Endothelial cell of umbilical vein (primary cell): Measurements from ENCODE around the gene LYSMD2. TPM values are rescaled to one million over a fixed set of nuclear protein-coding genes. Genes with fewer than 3 reads are reported as not detected.

ENCODE experiments used
- BruUV-seq: library from RNA; stranded (reverse); fragments of 400-500 nt; replicated peaks from 2 replicates; lab custom pipeline; 2021; lab: Mats Ljungman, UMichigan
- CTCF ChIA-PET: fragments of 300-600, 350-600 bp; sonication (Branson Sonifier 250); formaldehyde crosslinking; loops from one replicate; lab custom pipeline; 2021; ENCODE audit warnings: antibody characterized with exemption, inconsistent platforms; lab: Charles Lee
- POLR2A ChIA-PET: fragments of 300-600, 350-600 bp; sonication (Branson Sonifier 250); formaldehyde crosslinking; loops from one replicate; lab custom pipeline; 2021; ENCODE audit warnings: antibody characterized with exemption, inconsistent platforms; lab: Charles Lee
- DNase-seq: peaks from one replicate; pipeline ENCODE4 v3.0.0-alpha.2; 2011; ENCODE audit warnings: low read depth, low spot score
- FAIRE-seq: peaks from 2 replicates; lab custom pipeline; 2011; peaks lifted over from hg19 to GRCh38; lab: Jason Lieb, UNC
- H2AFZ ChIP-seq: 2 replicates; pipeline ENCODE4 v1.6.0; 2012; ENCODE audit warnings: low read depth, low read length, control low read depth, inconsistent platforms
- H3K27ac ChIP-seq: 2 replicates; pipeline ENCODE4 v1.5.1; 2011; ENCODE audit warnings: low read depth, mild to moderate bottlenecking, control low read depth, low read length, moderate library complexity; ENCODE audit not compliant: insufficient read depth
- H3K27me3 ChIP-seq, 2 experiments: 2 replicates each; pipeline versions ENCODE4 v1.6.0 to v1.6.1; 2011; ENCODE audit warnings: low read length in 2 of 2, mixed read lengths in 1 of 2; ENCODE audit not compliant: control insufficient read depth in 2 of 2, insufficient read depth in 2 of 2
- H3K36me3 ChIP-seq, 2 experiments: 2 replicates in 1 of 2; 3 replicates in 1 of 2; pipeline ENCODE4 v1.5.1; 2011; ENCODE audit warnings: low read length in 2 of 2, mild to moderate bottlenecking in 1 of 2, moderate library complexity in 1 of 2; ENCODE audit not compliant: control insufficient read depth in 2 of 2, insufficient read depth in 2 of 2; ENCODE audit errors: extremely low read depth in 1 of 2
- H3K4me1 ChIP-seq: 3 replicates; pipeline ENCODE4 v1.5.1; 2011; ENCODE audit warnings: mild to moderate bottlenecking, low read length; ENCODE audit not compliant: control insufficient read depth, insufficient read depth; ENCODE audit errors: extremely low read depth
- H3K4me2 ChIP-seq: 2 replicates; pipeline ENCODE4 v1.6.1; 2011; ENCODE audit warnings: low read length, control low read depth, mixed read lengths; ENCODE audit not compliant: insufficient read depth
- H3K4me3 ChIP-seq, 3 experiments: fragments of 200-600 bp in 1 of 3; sonication (generic), shearing (Covaris generic) in 1 of 3; replicated peaks in 1 of 3; 2 replicates each; pipeline ENCODE4 v1.5.1; 2011 to 2016; ENCODE audit warnings: control low read depth in 3 of 3, low read length in 3 of 3, mild to moderate bottlenecking in 2 of 3, inconsistent platforms in 1 of 3, low read depth in 1 of 3, moderate library complexity in 1 of 3; ENCODE audit not compliant: insufficient read depth in 1 of 3
- H3K79me2 ChIP-seq: 2 replicates; pipeline ENCODE4 v1.6.0; 2012; ENCODE audit warnings: low read length, inconsistent platforms; ENCODE audit not compliant: control insufficient read depth, insufficient read depth
- H3K9ac ChIP-seq: replicated peaks from 2 replicates; pipeline ENCODE3; 2011; ENCODE audit warnings: low read length, control low read depth; ENCODE audit not compliant: insufficient read depth; ENCODE audit errors: extremely low read depth
- H3K9me1 ChIP-seq: replicated peaks from 3 replicates; pipeline ENCODE4 v1.6.0; 2011; ENCODE audit warnings: mild to moderate bottlenecking, low read length; ENCODE audit not compliant: control insufficient read depth, insufficient read depth; ENCODE audit errors: extremely low read depth
- H3K9me3 ChIP-seq: replicated peaks from 2 replicates; pipeline ENCODE4 v1.5.1; 2012; ENCODE audit warnings: low read length, inconsistent platforms; ENCODE audit not compliant: control insufficient read depth, insufficient read depth
- H4K20me1 ChIP-seq: replicated peaks from 2 replicates; pipeline ENCODE3; 2011; ENCODE audit warnings: mild to moderate bottlenecking, low read length; ENCODE audit not compliant: control insufficient read depth, insufficient read depth; ENCODE audit errors: extremely low read depth
- EZH2 ChIP-seq: IDR thresholded peaks from 2 replicates; pipeline ENCODE4 v1.6.1; 2012; ENCODE audit warnings: borderline replicate concordance, low read depth, mild to moderate bottlenecking, moderate library complexity, low read length, inconsistent platforms; ENCODE audit not compliant: severe bottlenecking
- FOS ChIP-seq: IDR thresholded peaks from 2 replicates; pipeline ENCODE4 v1.6.1; 2011; ENCODE audit warnings: mild to moderate bottlenecking, low read length, moderate library complexity, borderline replicate concordance; ENCODE audit not compliant: insufficient read depth
- MYC ChIP-seq: IDR thresholded peaks from one replicate; pipeline ENCODE4 v1.6.1; 2011; ENCODE audit warnings: mild to moderate bottlenecking, low read depth, low read length
- POLR2AphosphoS5 ChIP-seq: IDR thresholded peaks from 2 replicates; pipeline ENCODE4 v1.6.1; 2012; ENCODE audit warnings: low read depth, mild to moderate bottlenecking, control low read depth, low read length, moderate library complexity; ENCODE audit not compliant: insufficient read depth
- dilution Hi-C: fragments of 300-500 bp; cut with MboI; formaldehyde crosslinking; loops from one replicate; pipeline ENCODE4 v1.15.0; 2019; ENCODE audit warnings: low sequenced_read_pairs; ENCODE audit not compliant: extremely low pct_ligation_motif_present
- intact Hi-C: fragments of 100-400 bp; cut with micrococcal nuclease; formaldehyde crosslinking; loops from one replicate; pipeline ENCODE4 v1.10.0; 2022
- polyA plus RNA-seq, 4 experiments: library from polyadenylated mRNA; depleted of rRNA in 3 of 4; stranded (reverse) in 3 of 4; unstranded in 1 of 4; fragments of >200 nt; gene quantifications; 2 replicates each; pipeline versions ENCODE4 v1.2.1 to v1.2.3, GENCODE V29; 2011 to 2012; ENCODE audit warnings: missing spikeins in 1 of 4
- total RNA-seq: library from RNA; stranded (reverse); gene quantifications from 2 replicates; pipeline ENCODE4 v1.2.3, GENCODE V29; 2021
- TF ChIP-seq, protein P1 (sequence below), 2 donors: IDR thresholded peaks; 1 replicate in 1 of 2; 2 replicates in 1 of 2; pipeline ENCODE4 v1.5.1; 2011; ENCODE audit warnings: low read length in 2 of 2, mild to moderate bottlenecking in 2 of 2, moderate library complexity in 2 of 2, control low read depth in 1 of 2, inconsistent platforms in 1 of 2, low read depth in 1 of 2; ENCODE audit not compliant: insufficient read depth in 1 of 2; ENCODE audit errors: extremely low read depth in 1 of 2

LYSMD2 gene
- total and polyA plus RNA-seq, 2 donors (not counting 3 experiments of a cell fraction or from before 2014, with no cell fraction given) = 6.2 to 8.0 TPM

DNA sequence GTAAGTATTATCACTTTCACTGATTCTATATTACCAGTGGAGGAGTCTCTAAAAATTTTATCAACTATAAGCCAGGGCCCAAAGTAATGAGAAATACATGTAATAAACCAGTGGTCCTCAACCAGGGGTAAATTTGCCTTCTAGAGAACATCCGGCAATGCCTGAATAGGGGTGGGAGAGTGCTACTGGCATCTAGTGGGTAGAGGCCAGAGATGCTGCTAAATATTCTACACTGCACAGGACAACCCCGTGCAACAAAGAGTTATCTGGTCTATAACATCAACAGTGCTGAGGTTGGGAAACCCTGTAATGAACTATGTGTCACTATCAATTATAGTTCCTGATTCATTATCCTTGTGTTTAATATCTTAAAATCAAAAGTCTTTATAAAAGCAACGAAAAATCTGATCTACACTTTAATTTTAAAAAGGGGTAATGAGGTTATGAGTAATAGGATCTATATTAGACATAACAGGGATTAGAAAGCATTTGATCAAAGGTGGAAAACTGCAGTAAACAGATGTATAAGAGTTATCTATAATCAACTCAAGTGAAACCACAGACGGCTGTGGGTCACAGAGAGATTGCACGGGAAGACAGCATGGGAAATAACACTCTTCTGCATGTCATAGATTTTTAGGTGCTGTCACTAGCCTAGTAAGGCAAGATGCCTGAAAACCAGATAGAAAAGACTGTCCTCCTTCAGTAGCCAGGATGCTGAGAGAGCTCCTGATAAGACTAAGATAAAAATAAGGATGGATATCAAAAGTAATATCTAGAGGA lies 2.0 kb downstream of the LYSMD2 start:
- no peak for FAIRE-seq
- no peak overlapping the region for H3K4me2 ChIP-seq
- CTCF ChIA-PET = interaction anchor here (1.1 to 3.2 kb wide), 3 partner anchors 74 to 85 kb away, joined by 3 to 25 read pairs (median 9); no protein-coding TSS in a partner anchor
- H3K27me3 ChIP-seq = no peaks in the 10 kb centered on the region
- no peak overlapping the region for H3K27ac ChIP-seq
- intact Hi-C loops (loop anchor here (5.0 kb wide), 1 partner anchor 42 kb away; no protein-coding TSS in a partner anchor), dilution Hi-C loops (no loop called here)
- H3K9me3 ChIP-seq = no peaks in the 10 kb centered on the region
- H4K20me1 ChIP-seq = no peaks in the 10 kb centered on the region
- DNase-seq = no peak
- no peaks in the 10 kb centered on the region for H3K79me2 ChIP-seq
- POLR2A ChIA-PET = no interaction called here
- H3K9me1 ChIP-seq = no peaks in the 10 kb centered on the region
- H3K4me3 ChIP-seq = no peak overlapping the region
- H3K4me1 ChIP-seq = peaks cover 3% of the 10 kb centered on the region
- H2AFZ ChIP-seq = no peak overlapping the region
- no peak overlapping the region for H3K9ac ChIP-seq
- no TSS peak for BruUV-seq
- H3K36me3 ChIP-seq = no peaks in the 10 kb centered on the region
- no peak for TF ChIP-seq EZH2
- no peak for TF ChIP-seq MYC
- TF ChIP-seq FOS = no peak
- no peak for TF ChIP-seq POLR2AphosphoS5
- TF ChIP-seq, protein P1, sequence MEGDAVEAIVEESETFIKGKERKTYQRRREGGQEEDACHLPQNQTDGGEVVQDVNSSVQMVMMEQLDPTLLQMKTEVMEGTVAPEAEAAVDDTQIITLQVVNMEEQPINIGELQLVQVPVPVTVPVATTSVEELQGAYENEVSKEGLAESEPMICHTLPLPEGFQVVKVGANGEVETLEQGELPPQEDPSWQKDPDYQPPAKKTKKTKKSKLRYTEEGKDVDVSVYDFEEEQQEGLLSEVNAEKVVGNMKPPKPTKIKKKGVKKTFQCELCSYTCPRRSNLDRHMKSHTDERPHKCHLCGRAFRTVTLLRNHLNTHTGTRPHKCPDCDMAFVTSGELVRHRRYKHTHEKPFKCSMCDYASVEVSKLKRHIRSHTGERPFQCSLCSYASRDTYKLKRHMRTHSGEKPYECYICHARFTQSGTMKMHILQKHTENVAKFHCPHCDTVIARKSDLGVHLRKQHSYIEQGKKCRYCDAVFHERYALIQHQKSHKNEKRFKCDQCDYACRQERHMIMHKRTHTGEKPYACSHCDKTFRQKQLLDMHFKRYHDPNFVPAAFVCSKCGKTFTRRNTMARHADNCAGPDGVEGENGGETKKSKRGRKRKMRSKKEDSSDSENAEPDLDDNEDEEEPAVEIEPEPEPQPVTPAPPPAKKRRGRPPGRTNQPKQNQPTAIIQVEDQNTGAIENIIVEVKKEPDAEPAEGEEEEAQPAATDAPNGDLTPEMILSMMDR (IDR thresholded peaks at IDR 0.05; ENCODE audit: extremely low read depth in 1 of 2, insufficient read depth in 1 of 2, low read depth in 1 of 2, low read length in 2 of 2) = no peak
